SK-N-MC (cell line): Measurements from ENCODE around the gene PRM3.

Experiments
- DNase-seq: peaks from one replicate; pipeline ENCODE4 v3.0.0-alpha.2; 2011; ENCODE audit warnings: low read depth, low spot score
- H3K27ac ChIP-seq: fragments of 200-600 bp; sonication (generic); 2 replicates; pipeline ENCODE4 v1.5.1; 2016; ENCODE audit warnings: mixed run types
- H3K36me3 ChIP-seq: fragments of 200-600 bp; sonication (generic); 2 replicates; pipeline ENCODE4 v1.6.1; 2017; ENCODE audit warnings: antibody characterized with exemption, low read length, mixed read lengths; ENCODE audit not compliant: insufficient read depth
- H3K4me3 ChIP-seq: fragments of 200-600 bp; sonication (generic); 2 replicates; pipeline ENCODE4 v1.5.1; 2016
- H3K9ac ChIP-seq: fragments of 200-600 bp; sonication (generic); 2 replicates; pipeline ENCODE4 v1.8.0; 2017; ENCODE audit warnings: mixed run types, mixed read lengths; ENCODE audit not compliant: insufficient read length
- H3K9me3 ChIP-seq: fragments of 200-600 bp; sonication (generic); 2 replicates; pipeline ENCODE4 v1.6.1; 2017; ENCODE audit warnings: low read depth, mild to moderate bottlenecking, antibody characterized with exemption, low read length, moderate library complexity, mixed read lengths
- EZH2 ChIP-seq: fragments of 200-600 bp; sonication (generic); IDR thresholded peaks from one replicate; pipeline ENCODE4 v1.6.1; 2017; ENCODE audit warnings: antibody characterized with exemption
- FOXP2 ChIP-seq: optimal IDR thresholded peaks from 2 replicates; pipeline ENCODE3; 2011; ENCODE audit warnings: mild to moderate bottlenecking, moderate library complexity; ENCODE audit not compliant: insufficient read depth; ENCODE audit errors: extremely low read length, control extremely low read depth
- POLR2AphosphoS5 ChIP-seq: IDR thresholded peaks from 2 replicates; pipeline ENCODE4 v1.6.1; 2012; ENCODE audit warnings: mild to moderate bottlenecking, low read depth, low read length, borderline replicate concordance

The PRM3 gene

GRCh38 chr16:11276143-11276895, 2.9 kb upstream of the PRM3 start, which contains the start of gene PRM2:
Gene PRM2 (minus strand): TSS chr16:11276480. CDS start chr16:11276370, 110 bp downstream.
- no peak for TF ChIP-seq FOXP2
- no peak for TF ChIP-seq EZH2
- TF ChIP-seq POLR2AphosphoS5 = no peak
- DNase-seq = no peak
- H3K4me3 ChIP-seq = no peak within 1 kb of the TSS
- no peaks in the 10 kb centered on the region for H3K9me3 ChIP-seq
- no peak within 1 kb of the TSS for H3K9ac ChIP-seq
- H3K36me3 ChIP-seq = no peaks in the 10 kb centered on the region
- no peak within 1 kb of the TSS for H3K27ac ChIP-seq

- no peaks in the 10 kb centered on the region for H3K36me3 ChIP-seq
- TF ChIP-seq FOXP2 = no peak
- TF ChIP-seq EZH2 = no peak
- no peak for TF ChIP-seq POLR2AphosphoS5
- DNase-seq = no peak
- no peak overlapping the region for H3K4me3 ChIP-seq
- H3K9ac ChIP-seq = no peak overlapping the region
- H3K27ac ChIP-seq = no peak overlapping the region
- no peaks in the 10 kb centered on the region for H3K9me3 ChIP-seq
Measured at GRCh38 chr16:11274964-11275363, 1.5 kb upstream of the PRM3 start.

- Histone ChIP-seq H3K36me3 (no peaks in the 10 kb centered on the region), H3K27ac (no peak overlapping the region), H3K9me3 (no peaks in the 10 kb centered on the region), H3K4me3 (no peak overlapping the region), H3K9ac (no peak overlapping the region)
- no peak for TF ChIP-seq POLR2AphosphoS5
- TF ChIP-seq EZH2 = no peak
- TF ChIP-seq FOXP2 = no peak
- DNase-seq = no peak
Measured at GRCh38 chr16:11273721-11274324, 394 bp upstream of the PRM3 start.

GRCh38 chr16:11272484-11272883, 945 bp downstream of the PRM3 start:
- TF ChIP-seq FOXP2 (no peak), EZH2 (no peak), POLR2AphosphoS5 (no peak)
- Histone ChIP-seq H3K9me3 (no peaks in the 10 kb centered on the region), H3K9ac (no peak overlapping the region), H3K27ac (no peak overlapping the region), H3K4me3 (no peak overlapping the region), H3K36me3 (no peaks in the 10 kb centered on the region)
- DNase-seq = no peak

- no peaks in the 10 kb centered on the region for H3K36me3 ChIP-seq
- DNase-seq = no peak
- H3K27ac ChIP-seq = no peak overlapping the region
- no peak overlapping the region for H3K4me3 ChIP-seq
- TF ChIP-seq EZH2 = no peak
- no peak for TF ChIP-seq FOXP2
- no peak for TF ChIP-seq POLR2AphosphoS5
- H3K9me3 ChIP-seq = no peaks in the 10 kb centered on the region
- no peak overlapping the region for H3K9ac ChIP-seq
Measured at GRCh38 chr16:11271610-11272009, 1.8 kb downstream of the PRM3 start.

- Histone ChIP-seq H3K9ac (no peak overlapping the region), H3K9me3 (no peaks in the 10 kb centered on the region), H3K4me3 (no peak overlapping the region), H3K36me3 (no peaks in the 10 kb centered on the region), H3K27ac (no peak overlapping the region)
- no peak for DNase-seq
- TF ChIP-seq FOXP2 (no peak), POLR2AphosphoS5 (no peak), EZH2 (no peak)
Measured at GRCh38 chr16:11270602-11271162, 2.7 kb downstream of the PRM3 start.

GRCh38 chr16:11268921-11269375, 4.5 kb downstream of the PRM3 start, which contains the start of gene TNP2:
Gene TNP2 (minus strand): TSS chr16:11269325. CDS start chr16:11269262, 63 bp downstream.
- TF ChIP-seq FOXP2 (no peak), POLR2AphosphoS5 (no peak), EZH2 (no peak)

GRCh38 chr16:11265124-11265523, 8.3 kb downstream of the PRM3 start:
- H3K9ac ChIP-seq = no peak overlapping the region
- DNase-seq = no peak
- H3K4me3 ChIP-seq = no peak overlapping the region
- no peaks in the 10 kb centered on the region for H3K9me3 ChIP-seq
- TF ChIP-seq EZH2 (no peak), POLR2AphosphoS5 (no peak), FOXP2 (no peak)
- H3K36me3 ChIP-seq = no peaks in the 10 kb centered on the region
- no peak overlapping the region for H3K27ac ChIP-seq

More at GRCh38 chr16:11268921-11269375, 4.5 kb downstream of the PRM3 start, which contains the start of gene TNP2:
- Histone ChIP-seq H3K27ac (no peak within 1 kb of the TSS), H3K36me3 (no peaks in the 10 kb centered on the region), H3K9ac (no peak within 1 kb of the TSS), H3K9me3 (no peaks in the 10 kb centered on the region), H3K4me3 (no peak within 1 kb of the TSS)
- no peak for DNase-seq
